ENCODE data around the gene SEL1L. TPM values are rescaled to one million over a fixed set of nuclear protein-coding genes. Genes with fewer than 3 reads are reported as not detected.

SEL1L gene
- polyA plus RNA-seq, 1 of the 3 experiments (the other 2 are of a cell fraction) = 13.8 TPM

GRCh38 chr14:81474685-81475324, 58.8 kb downstream of the SEL1L start:
- no peak overlapping the region for H3K27ac ChIP-seq (ENCODE audit: low read depth in 2 of 2, low read length in 1 of 2)
- no peak for TF ChIP-seq RCOR1 (IDR thresholded peaks at IDR 0.05; ENCODE audit: low read length)
- TF ChIP-seq ZBTB33 (IDR thresholded peaks at IDR 0.05; ENCODE audit: borderline replicate concordance, low read depth) = no peak
- TF ChIP-seq PBX3 (IDR thresholded peaks at IDR 0.05) = no peak
- no peak overlapping the region; the same call in 1 of the 2 replicates for H2AFZ ChIP-seq (ENCODE audit: low read depth)
- no peak overlapping the region for H3K4me2 ChIP-seq
- ChIA-PET CTCF (interaction anchor here (5.1 kb wide), 1 partner anchor 11 kb away, joined by 32 read pairs; no protein-coding TSS in a partner anchor), POLR2A (no interaction called here)
- H3K4me3 ChIP-seq (ENCODE audit: low read depth in 2 of 2, low read length in 1 of 2) = no peak overlapping the region
- DNase-seq = no peak
- no peaks in the 10 kb centered on the region for H3K27me3 ChIP-seq (ENCODE audit: insufficient read depth)
- no peaks in the 10 kb centered on the region for H3K79me2 ChIP-seq (ENCODE audit: insufficient read depth)
- 91% methylated on average over 5 of the region's 5 CpGs for WGBS (ENCODE audit: low lambda C conversion rate)
- H3K9me2 ChIP-seq = no peaks in the 10 kb centered on the region
- H3K36me3 ChIP-seq (replicated peaks in 1 of 2; ENCODE audit: control insufficient read depth in 1 of 2, insufficient read depth in 2 of 2, low read length in 1 of 2) = peaks cover 47 to 54% of the 10 kb centered on the region in 2 experiments
- no peaks in the 10 kb centered on the region; a peak in 1 of 4 replicates for H3K4me1 ChIP-seq (ENCODE audit: control insufficient read depth in 1 of 2, insufficient read depth in 2 of 2, low read depth in 1 of 2, low read length in 1 of 2)
- no peaks in the 10 kb centered on the region for H3K9me3 ChIP-seq
- H3F3A ChIP-seq (replicated peaks; ENCODE audit: insufficient read depth) = no peaks in the 10 kb centered on the region
- H4K20me1 ChIP-seq (ENCODE audit: insufficient read depth) = no peaks in the 10 kb centered on the region
- no peak overlapping the region for H3K9ac ChIP-seq

GRCh38 chr14:81474148-81474492, 59.5 kb downstream of the SEL1L start:
- H3K9me3 ChIP-seq = no peaks in the 10 kb centered on the region
- POLR2A ChIA-PET = no interaction called here

More at GRCh38 chr14:81474148-81474492, 59.5 kb downstream of the SEL1L start:
- Histone ChIP-seq H3K79me2 (ENCODE audit: insufficient read depth) (no peaks in the 10 kb centered on the region), H3K4me1 (ENCODE audit: control insufficient read depth in 1 of 2, insufficient read depth in 2 of 2, low read depth in 1 of 2, low read length in 1 of 2) (no peaks in the 10 kb centered on the region; a peak in 1 of 4 replicates), H3K9me2 (no peaks in the 10 kb centered on the region), H3K9ac (no peak overlapping the region), H3K27ac (ENCODE audit: low read depth in 2 of 2, low read length in 1 of 2) (no peak overlapping the region), H3F3A (replicated peaks; ENCODE audit: insufficient read depth) (no peaks in the 10 kb centered on the region), H2AFZ (ENCODE audit: low read depth) (no peak overlapping the region), H3K4me3 (ENCODE audit: low read depth in 2 of 2, low read length in 1 of 2) (no peak overlapping the region), H3K4me2 (no peak overlapping the region), H3K27me3 (ENCODE audit: insufficient read depth) (no peaks in the 10 kb centered on the region), H3K36me3 (replicated peaks in 1 of 2; ENCODE audit: control insufficient read depth in 1 of 2, insufficient read depth in 2 of 2, low read length in 1 of 2) (peaks cover 40 to 47% of the 10 kb centered on the region in 2 experiments), H4K20me1 (ENCODE audit: insufficient read depth) (no peaks in the 10 kb centered on the region)
- TF ChIP-seq NFIC (IDR thresholded peaks at IDR 0.05; ENCODE audit: borderline replicate concordance) = no peak
- no peak for TF ChIP-seq MEF2A (IDR thresholded peaks at IDR 0.05; ENCODE audit: borderline replicate concordance, low read depth)
- no peak for TF ChIP-seq GABPA (IDR thresholded peaks at IDR 0.05; ENCODE audit: low read depth)
- TF ChIP-seq MXI1 (IDR thresholded peaks at IDR 0.05; ENCODE audit: low read depth, low read length) = no peak
- TF ChIP-seq REST (IDR thresholded peaks at IDR 0.05; ENCODE audit: low read depth, low read length) = no peak
- TF ChIP-seq GATA2 (CRISPR knock-in tag; IDR thresholded peaks at IDR 0.05) = no peak
- TF ChIP-seq USF2 (IDR thresholded peaks at IDR 0.05; ENCODE audit: borderline replicate concordance, low read depth, low read length) = no peak
- no peak for TF ChIP-seq EP300 (IDR thresholded peaks at IDR 0.05; ENCODE audit: borderline replicate concordance in 1 of 2, low read depth in 1 of 2, low read length in 1 of 2)
- CTCF ChIA-PET = interaction anchor here (0.6 kb wide), 1 partner anchor 10 kb away, joined by 3 read pairs; no protein-coding TSS in a partner anchor
- 91% methylated on average over 2 of the region's 2 CpGs for WGBS (ENCODE audit: low lambda C conversion rate)
- DNase-seq = no peak

Data from SK-N-SH (cell line).